H1 (cell line): ENCODE data around the gene SETD1B. TPM values are rescaled to one million over a fixed set of nuclear protein-coding genes. Genes with fewer than 3 reads are reported as not detected.

Experiments
- CTCF ChIA-PET: fragments of 300-600 bp; sonication (Branson Sonifier 250); formaldehyde crosslinking; loops from one replicate; lab custom pipeline; 2021; ENCODE audit not compliant: partially characterized antibody; lab: Charles Lee
- POLR2A ChIA-PET: fragments of 300-600 bp; sonication (Branson Sonifier 250); formaldehyde crosslinking; loops from one replicate; lab custom pipeline; 2021; ENCODE audit warnings: inconsistent platforms; ENCODE audit not compliant: partially characterized antibody; lab: Charles Lee
- DNase-seq, 2 experiments: peaks; one replicate each; pipeline versions ENCODE4 v3.0.0 to v3.0.0-alpha.2; 2010 to 2022; ENCODE audit warnings: low spot score in 2 of 2, low read depth in 1 of 2, mixed read lengths in 1 of 2
- FAIRE-seq: peaks from 2 replicates; lab custom pipeline; 2011; peaks lifted over from hg19 to GRCh38; lab: Jason Lieb, UNC
- H2AFZ ChIP-seq: 2 replicates; pipeline ENCODE4 v1.8.1; 2012; ENCODE audit warnings: low read length, inconsistent platforms
- H2AK5ac ChIP-seq: 2 replicates; pipeline ENCODE4 v1.6.1; 2013; ENCODE audit warnings: low read depth, low read length
- H2BK120ac ChIP-seq: replicated peaks from 2 replicates; pipeline ENCODE3; 2013; ENCODE audit warnings: low read depth, low read length, inconsistent platforms
- H2BK12ac ChIP-seq: 2 replicates; pipeline ENCODE4 v1.6.1; 2013; ENCODE audit warnings: low read depth, low read length
- H2BK15ac ChIP-seq: 2 replicates; pipeline ENCODE4 v1.6.1; 2013; ENCODE audit warnings: low read length
- H2BK20ac ChIP-seq: 2 replicates; pipeline ENCODE4 v1.6.1; 2013; ENCODE audit warnings: low read length
- H2BK5ac ChIP-seq: 2 replicates; pipeline ENCODE4 v1.6.1; 2013; ENCODE audit warnings: low read depth, low read length
- H3K14ac ChIP-seq: 2 replicates; pipeline ENCODE4 v1.6.1; 2013; ENCODE audit warnings: inconsistent platforms; ENCODE audit not compliant: insufficient read length
- H3K18ac ChIP-seq: 2 replicates; pipeline ENCODE4 v1.6.1; 2013; ENCODE audit warnings: low read length; ENCODE audit errors: extremely low read depth
- H3K23ac ChIP-seq: 2 replicates; pipeline ENCODE4 v1.6.1; 2013; ENCODE audit warnings: inconsistent platforms; ENCODE audit not compliant: insufficient read length
- H3K23me2 ChIP-seq: 2 replicates; pipeline ENCODE4 v1.6.1; 2013; ENCODE audit warnings: low read depth, low read length
- H3K27ac ChIP-seq: 2 replicates; pipeline ENCODE4 v1.6.1; 2011; ENCODE audit warnings: low read depth, low read length, inconsistent platforms
- H3K27me3 ChIP-seq, 4 experiments: replicated peaks in 1 of 4; 1 replicate in 1 of 4; 2 replicates in 3 of 4; pipeline versions ENCODE4 v1.6.1 to v1.8.1; 2011 to 2013; ENCODE audit warnings: low read length in 3 of 4, mild to moderate bottlenecking in 3 of 4, inconsistent platforms in 2 of 4, mixed read lengths in 2 of 4, moderate library complexity in 1 of 4; ENCODE audit not compliant: control insufficient read depth in 3 of 4, insufficient read depth in 3 of 4; ENCODE audit errors: extremely low read depth in 1 of 4
- H3K36me3 ChIP-seq, 4 experiments: 2 replicates each; pipeline versions ENCODE4 v1.6.1 to v1.8.1; 2011 to 2013; ENCODE audit warnings: mild to moderate bottlenecking in 4 of 4, low read length in 3 of 4, moderate library complexity in 2 of 4, control low read depth in 1 of 4, inconsistent platforms in 1 of 4; ENCODE audit not compliant: insufficient read depth in 4 of 4, control insufficient read depth in 2 of 4
- H3K4ac ChIP-seq: replicated peaks from 2 replicates; pipeline ENCODE3; 2013; ENCODE audit warnings: low read length, low read depth, mixed read lengths, inconsistent platforms; ENCODE audit not compliant: insufficient read length
- H3K4me1 ChIP-seq, 4 experiments: replicated peaks in 1 of 4; 1 replicate in 1 of 4; 2 replicates in 3 of 4; pipeline versions ENCODE4 v1.6.1 to v1.8.1; 2011 to 2013; ENCODE audit warnings: low read length in 3 of 4, inconsistent platforms in 2 of 4, mixed read lengths in 1 of 4; ENCODE audit not compliant: insufficient read depth in 4 of 4, control insufficient read depth in 3 of 4
- H3K4me2 ChIP-seq, 2 experiments: 2 replicates each; pipeline versions ENCODE4 v1.6.1 to v1.8.1; 2011 to 2013; ENCODE audit warnings: low read depth in 2 of 2, low read length in 2 of 2, control low read depth in 1 of 2, inconsistent platforms in 1 of 2, mild to moderate bottlenecking in 1 of 2; ENCODE audit not compliant: insufficient read depth in 1 of 2
- H3K4me3 ChIP-seq, 4 experiments: fragments of 200-600, 300-600 bp in 1 of 4; sonication (generic), shearing (Covaris generic), sonication (Bioruptor Twin) in 1 of 4; 2 replicates each; pipeline versions ENCODE4 v1.5.1 to v1.8.1; 2011 to 2016; ENCODE audit warnings: low read length in 4 of 4, low read depth in 3 of 4, control low read depth in 2 of 4, inconsistent platforms in 2 of 4, mild to moderate bottlenecking in 2 of 4, mixed read lengths in 1 of 4, moderate library complexity in 1 of 4; ENCODE audit not compliant: insufficient read depth in 2 of 4; ENCODE audit errors: extremely low read depth in 1 of 4
- H3K56ac ChIP-seq: replicated peaks from 2 replicates; pipeline ENCODE3; 2013; ENCODE audit warnings: low read depth, mild to moderate bottlenecking, mixed read lengths, low read length, inconsistent platforms; ENCODE audit not compliant: insufficient read length
- H3K79me1 ChIP-seq: 2 replicates; pipeline ENCODE4 v1.6.1; 2013; ENCODE audit warnings: low read depth, low read length, control low read depth
- H3K79me2 ChIP-seq, 2 experiments: 2 replicates each; pipeline versions ENCODE4 v1.6.1 to v1.8.1; 2012 to 2013; ENCODE audit warnings: low read length in 2 of 2, mild to moderate bottlenecking in 2 of 2, inconsistent platforms in 1 of 2; ENCODE audit not compliant: insufficient read depth in 2 of 2, control insufficient read depth in 1 of 2
- H3K9ac ChIP-seq, 4 experiments: replicated peaks in 1 of 4; 1 replicate in 1 of 4; 2 replicates in 3 of 4; pipeline versions ENCODE4 v1.6.1 to v1.8.1; 2011 to 2013; ENCODE audit warnings: low read depth in 3 of 4, low read length in 3 of 4, control low read depth in 2 of 4, mild to moderate bottlenecking in 2 of 4, moderate library complexity in 2 of 4, inconsistent platforms in 1 of 4; ENCODE audit errors: extremely low read depth in 1 of 4
- H3K9me3 ChIP-seq, 2 experiments: 2 replicates each; pipeline versions ENCODE4 v1.6.1 to v1.8.1; 2012 to 2013; ENCODE audit warnings: mild to moderate bottlenecking in 2 of 2, moderate library complexity in 2 of 2, control low read depth in 1 of 2, inconsistent platforms in 1 of 2, low read depth in 1 of 2, low read length in 1 of 2, mixed read lengths in 1 of 2; ENCODE audit not compliant: insufficient read depth in 2 of 2
- H4K20me1 ChIP-seq, 2 experiments: replicated peaks in 1 of 2; 2 replicates each; pipeline versions ENCODE3 to v1.8.1; 2011 to 2013; ENCODE audit warnings: inconsistent platforms in 2 of 2, low read length in 2 of 2, mild to moderate bottlenecking in 1 of 2; ENCODE audit not compliant: insufficient read depth in 2 of 2, control insufficient read depth in 1 of 2
- H4K5ac ChIP-seq: 2 replicates; pipeline ENCODE4 v1.6.1; 2013; ENCODE audit warnings: low read length, low read depth, mixed read lengths, inconsistent platforms; ENCODE audit not compliant: insufficient read length
- H4K8ac ChIP-seq: 2 replicates; pipeline ENCODE4 v1.8.0; 2013; ENCODE audit warnings: mild to moderate bottlenecking, moderate library complexity, low read length, inconsistent platforms; ENCODE audit not compliant: insufficient read depth; ENCODE audit errors: extremely low read depth
- H4K91ac ChIP-seq: replicated peaks from 2 replicates; pipeline ENCODE3; 2013; ENCODE audit warnings: low read length, mixed read lengths, inconsistent platforms; ENCODE audit not compliant: insufficient read length
- BCL11A ChIP-seq, 2 experiments: IDR thresholded peaks; one replicate each; pipeline ENCODE4 v1.6.1; 2011; ENCODE audit warnings: low read depth in 2 of 2, low read length in 2 of 2, mild to moderate bottlenecking in 2 of 2
- CHD2 ChIP-seq: IDR thresholded peaks from 2 replicates; pipeline ENCODE4 v1.6.1; 2012; ENCODE audit warnings: low read length, improper control_type of control experiment
- EZH2 ChIP-seq: fragments of 200-600 bp; sonication (generic); IDR thresholded peaks from 2 replicates; pipeline ENCODE4 v1.7.1; 2012; ENCODE audit warnings: low read depth, mild to moderate bottlenecking, moderate library complexity, low read length, inconsistent platforms; ENCODE audit not compliant: severe bottlenecking
- GTF2F1 ChIP-seq: IDR thresholded peaks from 2 replicates; pipeline ENCODE4 v1.6.1; 2012; ENCODE audit warnings: low read depth, low read length, improper control_type of control experiment, borderline replicate concordance
- KDM4A ChIP-seq: IDR thresholded peaks from one replicate; pipeline ENCODE4 v1.7.1; 2012; ENCODE audit warnings: low read depth, mild to moderate bottlenecking, moderate library complexity, low read length, inconsistent platforms; ENCODE audit not compliant: severe bottlenecking
- KDM5A ChIP-seq: fragments of 200-600 bp; IDR thresholded peaks from 2 replicates; pipeline ENCODE4 v1.7.1; 2012; ENCODE audit warnings: mild to moderate bottlenecking, low read length, inconsistent platforms, mixed read lengths
- POLR2A ChIP-seq, 2 experiments: IDR thresholded peaks; 1 replicate in 1 of 2; 2 replicates in 1 of 2; pipeline ENCODE4 v1.6.1; 2011; ENCODE audit warnings: low read depth in 2 of 2, low read length in 2 of 2, mild to moderate bottlenecking in 2 of 2; ENCODE audit errors: control extremely low read depth in 1 of 2
- POLR2AphosphoS5 ChIP-seq: IDR thresholded peaks from 2 replicates; pipeline ENCODE4 v1.6.1; 2011; ENCODE audit warnings: low read depth, low read length
- RNF2 ChIP-seq: fragments of 200-900, 300-1000 bp; sonication (generic); IDR thresholded peaks from 2 replicates; pipeline ENCODE4 v1.7.1; 2016; ENCODE audit warnings: borderline replicate concordance, low read depth, mild to moderate bottlenecking, antibody characterized with exemption, low read length; ENCODE audit not compliant: poor library complexity, severe bottlenecking; ENCODE audit errors: missing control alignments
- SIRT6 ChIP-seq: IDR thresholded peaks from one replicate; pipeline ENCODE4 v1.7.1; 2012; ENCODE audit warnings: low read length, inconsistent platforms
- SRF ChIP-seq: IDR thresholded peaks from 2 replicates; pipeline ENCODE4 v1.6.1; 2011; ENCODE audit warnings: mild to moderate bottlenecking, low read depth, low read length, moderate library complexity
- WGBS, 2 experiments: shearing (Covaris generic) in 1 of 2; methylation state at CpG; one replicate each; pipeline versions ENCODE4 v1.1.6 to v1.1.7; 2013 to 2015; ENCODE audit warnings: low lambda C conversion rate in 2 of 2, mixed read lengths in 2 of 2, inconsistent platforms in 1 of 2, low coverage in 1 of 2, missing lambda C conversion rate in 1 of 2; ENCODE audit not compliant: insufficient replicate concordance in 2 of 2, insufficient coverage in 1 of 2, insufficient read length in 1 of 2; ENCODE audit errors: extremely low coverage in 1 of 2, missing lambda C conversion rate in 1 of 2; 5-methylcytosine and 5-hydroxymethylcytosine counted together
- polyA plus RNA-seq, 7 experiments: library from polyadenylated mRNA; depleted of rRNA in 3 of 7; stranded (reverse) in 5 of 7; unstranded in 2 of 7; fragments of >200 nt in 5 of 7; fragments of 200-250 nt in 2 of 7; gene quantifications; 1 replicate in 5 of 7; 2 replicates in 1 of 7; 4 replicates in 1 of 7; pipeline versions ENCODE4 v1.2.1 to v1.2.3, GENCODE V29; 2011 to 2013; ENCODE audit warnings: missing spikeins in 2 of 7, mixed read lengths in 2 of 7
- total RNA-seq: library from RNA; stranded (reverse); fragmentation: NEBNext Ultra II Directional; extraction: Animal tissue kit (Norgen Biotek cat#: 25700); gene quantifications from 2 replicates; pipeline ENCODE4 v1.2.1, GENCODE V29; 2021
- TF ChIP-seq, protein P1 (sequence below): IDR thresholded peaks from 2 replicates; pipeline ENCODE4 v1.6.1; 2012; ENCODE audit warnings: low read length, inconsistent platforms

Gene SETD1B
- total and polyA plus RNA-seq, 2 of the 8 experiments (the other 6 are each of a cell fraction or from before 2014, with no cell fraction given), result 1.3 to 17.7 TPM

DNA sequence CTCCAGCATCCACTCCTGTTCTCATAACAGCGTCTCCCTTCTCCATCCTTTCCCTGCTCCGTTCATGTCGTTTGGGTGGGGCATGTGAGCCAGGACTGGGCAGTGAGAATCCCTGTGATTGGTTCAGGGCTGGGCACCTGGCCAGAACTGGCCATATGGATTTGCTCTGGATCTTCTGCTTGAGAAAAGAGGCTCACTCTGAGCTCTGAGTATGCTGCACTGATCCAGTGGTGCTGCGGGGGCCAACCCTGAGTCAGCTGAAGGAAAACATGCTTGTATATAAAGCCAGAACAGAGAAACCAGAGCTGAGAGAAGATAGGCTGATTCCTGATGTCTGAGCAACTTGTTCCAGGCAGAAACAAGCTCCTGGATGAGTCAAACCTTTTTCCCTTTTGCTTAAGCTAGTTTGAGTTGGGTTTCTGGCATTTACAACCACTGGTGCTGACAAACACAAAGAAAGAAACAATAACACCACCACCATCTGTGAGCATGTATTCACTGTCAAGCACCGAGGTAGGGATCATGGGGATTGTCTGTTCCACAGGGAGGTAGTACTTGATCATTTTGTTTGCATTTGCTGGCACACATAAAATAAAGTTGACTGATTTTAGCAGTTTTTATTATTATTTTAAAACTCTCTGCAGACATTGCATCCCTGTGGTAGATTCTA lies 68.9 kb downstream of the SETD1B start:
- H2AK5ac ChIP-seq, result no peak overlapping the region
- H3K79me2 ChIP-seq, result no peaks in the 10 kb centered on the region
- H3K4me3 ChIP-seq, result no peak overlapping the region
- H4K91ac ChIP-seq, result no peak overlapping the region
- H2AFZ ChIP-seq, result no peak overlapping the region
- H3K9me3 ChIP-seq, result no peaks in the 10 kb centered on the region
- FAIRE-seq (no peak), DNase-seq (no peak)
- H3K27ac ChIP-seq, result no peak overlapping the region
- no peak overlapping the region for H2BK120ac ChIP-seq
- H3K18ac ChIP-seq, result no peak overlapping the region
- ChIA-PET CTCF (interaction anchor here (1.3 to 2.6 kb wide), 4 partner anchors 10 to 35 kb away, joined by 4 to 11 read pairs (median 8); partner anchors contain the start of gene PSMD9), POLR2A (interaction anchor here (0.8 to 1.6 kb wide), 3 partner anchors 66 to 74 kb away, joined by 3 to 4 read pairs (median 4); no protein-coding TSS in a partner anchor)
- no peaks in the 10 kb centered on the region for H4K20me1 ChIP-seq
- H2BK12ac ChIP-seq, result no peak overlapping the region
- no peaks in the 10 kb centered on the region for H3K27me3 ChIP-seq
- no peaks in the 10 kb centered on the region for H3K36me3 ChIP-seq
- H3K4me1 ChIP-seq, result no peaks in the 10 kb centered on the region
- no peak overlapping the region for H4K5ac ChIP-seq
- H4K8ac ChIP-seq, result no peak overlapping the region
- no peaks in the 10 kb centered on the region for H3K79me1 ChIP-seq
- no peak for TF ChIP-seq POLR2A (IDR thresholded peaks at IDR 0.05; ENCODE audit: control extremely low read depth in 1 of 2, low read depth in 2 of 2, low read length in 2 of 2)
- no peak for TF ChIP-seq KDM4A
- TF ChIP-seq EZH2, result no peak
- TF ChIP-seq, protein P1, sequence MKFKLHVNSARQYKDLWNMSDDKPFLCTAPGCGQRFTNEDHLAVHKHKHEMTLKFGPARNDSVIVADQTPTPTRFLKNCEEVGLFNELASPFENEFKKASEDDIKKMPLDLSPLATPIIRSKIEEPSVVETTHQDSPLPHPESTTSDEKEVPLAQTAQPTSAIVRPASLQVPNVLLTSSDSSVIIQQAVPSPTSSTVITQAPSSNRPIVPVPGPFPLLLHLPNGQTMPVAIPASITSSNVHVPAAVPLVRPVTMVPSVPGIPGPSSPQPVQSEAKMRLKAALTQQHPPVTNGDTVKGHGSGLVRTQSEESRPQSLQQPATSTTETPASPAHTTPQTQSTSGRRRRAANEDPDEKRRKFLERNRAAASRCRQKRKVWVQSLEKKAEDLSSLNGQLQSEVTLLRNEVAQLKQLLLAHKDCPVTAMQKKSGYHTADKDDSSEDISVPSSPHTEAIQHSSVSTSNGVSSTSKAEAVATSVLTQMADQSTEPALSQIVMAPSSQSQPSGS, result no peak
- no peak for TF ChIP-seq SIRT6
- TF ChIP-seq KDM5A, result no peak
- no peak for TF ChIP-seq CHD2
- TF ChIP-seq GTF2F1, result no peak
- TF ChIP-seq SRF, result no peak
- TF ChIP-seq POLR2AphosphoS5, result no peak
- no peak for TF ChIP-seq BCL11A (IDR thresholded peaks at IDR 0.05; ENCODE audit: low read depth in 2 of 2, low read length in 2 of 2)
- TF ChIP-seq RNF2, result no peak
- no peak overlapping the region for H2BK20ac ChIP-seq
- H3K9ac ChIP-seq, result no peak overlapping the region; a peak in 1 of 7 replicates
- 90% methylated on average over 5 of the region's 5 CpGs; no CpG with 5 or more reads in 1 of the 2 experiments for WGBS, 2 experiments
- H3K23ac ChIP-seq, result no peak overlapping the region
- no peak overlapping the region for H2BK15ac ChIP-seq
- no peaks in the 10 kb centered on the region for H3K23me2 ChIP-seq
- H3K4me2 ChIP-seq, result no peak overlapping the region
- H3K4ac ChIP-seq, result no peak overlapping the region
- no peak overlapping the region for H3K14ac ChIP-seq
- no peak overlapping the region for H2BK5ac ChIP-seq
- no peak overlapping the region for H3K56ac ChIP-seq
